ENCODE measurements around the gene SLFN11.
A peak's percentile ranks its signal among the peaks of the same experiment; 100 is the strongest.
"Not testable (repeated sequence)": the region's sequence is repeated elsewhere in the genome, so short reads cannot be mapped to it uniquely, and the experiment has no call there.

SLFN11 gene

GRCh38 chr17:35359398-35359797 lies 14.0 kb downstream of the SLFN11 start:
- no peak for DNase-seq

- DNase-seq: no peak
Observed at GRCh38 chr17:35352284-35352683, 21.1 kb downstream of the SLFN11 start.

GRCh38 chr17:35350493-35350892 lies 22.9 kb downstream of the SLFN11 start:
- DNase-seq: no peak

DNA sequence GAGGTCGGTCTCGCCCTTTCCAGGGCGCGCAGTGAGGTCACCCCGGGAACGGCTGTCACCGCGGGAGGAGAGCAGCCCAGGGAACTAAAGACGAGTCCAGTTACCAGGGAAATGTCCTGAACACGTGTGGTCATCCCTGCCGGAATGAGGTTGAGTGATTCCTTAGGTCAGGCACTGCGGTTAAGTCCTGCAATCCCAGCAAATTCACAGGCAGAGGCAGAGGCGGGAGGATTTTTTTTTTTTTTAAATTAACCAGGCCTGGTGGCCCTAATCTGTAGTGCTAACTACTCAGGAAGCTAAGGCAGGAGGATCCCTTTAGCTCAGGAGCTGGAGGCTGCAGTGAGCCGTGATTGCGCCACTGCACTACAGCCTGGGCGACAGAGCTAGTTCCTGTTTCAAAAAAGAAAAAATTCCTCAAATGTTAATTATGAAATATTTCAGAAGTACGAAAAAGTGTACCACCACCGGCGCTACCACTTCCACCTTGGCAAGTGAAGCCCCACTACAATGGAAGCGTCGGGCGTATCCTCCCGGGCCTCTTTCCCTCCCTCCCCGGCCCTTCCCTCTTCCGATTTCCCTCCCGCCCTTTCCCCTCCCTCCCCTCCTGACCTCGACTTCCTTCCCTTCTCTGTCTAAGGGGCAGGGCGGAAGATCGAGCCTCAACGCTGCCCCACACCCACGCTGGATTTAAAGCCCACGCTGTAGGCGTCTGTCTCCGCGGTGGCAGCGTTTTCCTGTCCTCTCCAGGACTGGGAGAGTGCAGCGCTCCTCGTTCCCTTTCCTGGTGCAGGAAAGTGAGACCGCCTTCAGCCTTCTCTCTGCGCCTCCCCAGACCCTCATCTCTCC lies 27.3 kb downstream of the SLFN11 start:
- peak; percentile 62 for DNase-seq

DNA sequence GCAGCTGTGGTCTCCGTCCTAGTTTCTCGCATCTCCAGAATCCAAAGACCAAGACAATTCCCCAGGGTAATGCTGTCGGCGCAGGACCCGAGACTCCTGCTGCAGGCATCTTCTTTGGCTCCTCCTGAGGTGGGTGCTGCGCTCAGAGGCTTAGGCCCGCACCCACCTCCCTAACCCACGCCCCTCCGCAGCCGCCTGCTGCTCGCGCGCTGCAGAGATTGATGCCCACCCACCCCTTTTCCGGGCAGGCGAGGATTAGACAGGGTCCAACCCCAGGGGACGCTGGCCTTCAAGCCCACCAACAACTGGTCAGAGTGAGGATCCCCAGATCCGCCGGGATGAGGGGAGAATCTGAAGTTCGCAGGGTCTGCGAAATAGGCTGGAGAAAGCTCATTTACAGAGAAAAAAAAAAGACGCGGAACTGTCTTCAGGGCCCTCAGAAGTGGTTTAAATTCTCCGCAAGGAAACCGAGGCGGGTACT lies 27.9 kb downstream of the SLFN11 start:
- no peak for DNase-seq

DNA sequence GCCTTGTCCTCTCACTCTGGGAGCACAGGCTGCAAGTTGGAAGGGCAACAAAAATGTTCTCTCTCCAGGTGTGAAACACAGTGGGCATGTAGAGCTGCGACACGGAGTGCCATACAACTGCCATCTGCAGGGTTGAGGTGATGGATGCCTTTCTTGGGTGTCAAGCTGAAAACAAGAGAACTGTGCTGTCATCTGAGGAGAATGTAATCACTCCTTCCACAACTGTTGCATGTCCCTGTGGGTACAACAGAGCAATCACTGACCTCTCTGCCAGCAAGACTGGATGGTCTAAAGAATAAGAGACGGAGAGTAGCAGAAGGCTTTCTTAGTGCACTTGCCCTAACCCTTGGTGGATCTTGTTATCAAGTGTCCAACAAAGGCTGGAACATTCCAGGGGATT lies 29.2 kb downstream of the SLFN11 start:
- DNase-seq: no peak

DNA sequence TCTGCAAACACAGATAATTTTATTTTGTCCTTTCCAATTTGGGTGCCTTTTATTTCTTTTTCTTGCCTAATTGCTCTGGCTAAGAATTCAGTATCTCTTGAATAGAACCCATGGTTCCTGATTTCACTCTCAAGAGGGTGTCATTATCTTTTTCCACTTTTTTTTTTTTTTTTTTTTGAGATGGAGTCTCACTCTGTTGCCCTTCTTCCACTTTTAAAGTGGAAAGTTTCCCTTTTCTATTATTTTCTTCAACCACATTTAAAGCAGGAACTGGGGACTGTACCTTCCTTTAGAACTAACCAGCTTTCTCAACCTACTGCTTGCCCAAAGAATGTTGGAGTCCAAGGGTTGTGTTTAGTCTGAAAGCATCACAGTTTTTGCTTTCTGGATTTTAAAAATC lies 31.1 kb downstream of the SLFN11 start:
- DNase-seq: no peak

DNA sequence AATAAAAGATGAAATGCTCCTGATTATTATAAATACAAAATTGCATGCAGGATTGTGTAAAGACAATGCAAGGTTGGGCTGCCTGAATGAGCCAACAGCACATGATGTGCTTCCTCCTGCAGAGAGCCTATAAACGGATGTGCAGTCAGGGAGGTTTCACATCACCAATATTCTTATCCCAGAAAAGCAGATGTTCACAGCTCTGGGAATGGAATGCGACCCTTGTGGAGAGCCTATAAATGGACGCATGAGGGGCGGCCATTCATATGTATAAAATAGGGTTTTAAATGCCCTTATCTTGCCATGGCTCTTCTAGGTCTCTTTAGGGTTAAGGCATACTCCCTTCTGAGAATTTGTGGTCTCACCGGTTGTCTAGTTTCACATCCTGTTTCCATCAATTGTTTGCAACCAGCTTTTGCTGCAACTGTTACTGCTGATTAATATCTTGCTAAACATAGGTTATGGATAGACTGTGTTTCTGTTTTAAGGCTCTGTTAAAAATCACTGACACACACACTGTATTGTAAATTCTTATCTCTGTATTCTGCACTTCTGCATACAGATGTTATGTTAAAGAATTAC lies 31.9 kb downstream of the SLFN11 start:
- DNase-seq: no peak

GRCh38 chr17:35338230-35338629 lies 35.2 kb downstream of the SLFN11 start:
- DNase-seq: no peak

GRCh38 chr17:35337364-35337763 lies 36.1 kb downstream of the SLFN11 start:
- DNase-seq: no peak

DNA sequence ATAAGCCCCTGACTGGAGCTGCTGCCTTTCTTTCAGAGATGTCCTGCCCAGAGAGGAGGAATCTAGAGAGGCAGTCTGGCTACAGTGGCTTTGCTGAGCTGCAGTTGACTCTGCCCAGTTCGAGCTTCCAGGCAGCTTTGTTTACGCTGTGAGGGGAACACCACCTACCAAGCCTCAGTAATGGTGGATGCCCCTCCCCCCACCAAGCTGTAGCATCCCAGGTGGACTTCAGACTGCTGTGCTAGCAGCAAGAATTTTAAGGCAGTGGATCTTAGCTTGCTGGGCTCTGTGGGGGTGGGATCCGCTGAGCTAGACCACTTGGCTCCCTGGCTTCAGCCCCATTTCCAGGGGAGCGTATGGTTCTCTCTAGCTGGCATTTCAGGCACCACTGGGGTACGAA lies 39.8 kb downstream of the SLFN11 start:
- DNase-seq: not testable (repeated sequence)

GRCh38 chr17:35322749-35323148 lies 50.7 kb downstream of the SLFN11 start:
- DNase-seq: no peak

DNA sequence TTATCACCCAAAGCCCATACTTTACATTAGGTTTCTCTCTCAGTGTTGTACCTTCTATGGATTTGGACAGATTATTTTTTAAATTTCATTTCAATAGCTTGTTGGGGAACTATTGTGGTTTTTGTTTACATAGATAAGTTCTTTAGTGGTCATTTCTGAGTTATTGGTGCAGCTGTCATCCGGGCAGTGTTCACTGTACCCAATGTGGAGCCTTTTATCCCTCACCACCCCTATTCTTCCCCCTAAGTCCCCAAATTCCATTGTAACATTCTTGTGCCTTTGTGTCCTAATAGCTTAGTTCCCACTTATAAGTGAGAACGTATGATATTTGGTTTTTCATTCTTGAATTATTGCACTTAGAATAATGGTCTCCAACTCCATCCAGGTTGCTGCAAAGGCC lies 57.5 kb downstream of the SLFN11 start:
- no peak for DNase-seq

DNA sequence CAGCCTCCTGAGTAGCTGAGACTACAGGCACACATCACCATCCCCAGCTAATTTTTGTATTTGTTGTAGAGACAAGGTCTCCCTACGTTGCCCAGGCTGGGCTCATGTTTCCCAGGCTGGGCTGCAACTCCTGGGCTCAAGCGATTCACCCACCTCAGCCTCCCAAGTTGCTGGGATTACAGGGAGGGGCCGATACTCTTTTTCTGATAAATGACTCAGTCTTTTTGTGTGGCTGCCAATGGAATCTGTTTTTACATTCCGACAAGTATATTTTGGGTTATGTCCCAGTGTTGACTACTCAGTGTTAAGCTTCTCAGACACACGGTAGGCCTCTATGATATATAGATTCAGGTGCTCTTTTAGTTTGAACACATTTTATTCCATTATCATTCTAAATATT lies 58.1 kb downstream of the SLFN11 start:
- DNase-seq: peak; percentile 48

- DNase-seq: no peak
Observed at GRCh38 chr17:35314415-35315216, 58.8 kb downstream of the SLFN11 start.

DNA sequence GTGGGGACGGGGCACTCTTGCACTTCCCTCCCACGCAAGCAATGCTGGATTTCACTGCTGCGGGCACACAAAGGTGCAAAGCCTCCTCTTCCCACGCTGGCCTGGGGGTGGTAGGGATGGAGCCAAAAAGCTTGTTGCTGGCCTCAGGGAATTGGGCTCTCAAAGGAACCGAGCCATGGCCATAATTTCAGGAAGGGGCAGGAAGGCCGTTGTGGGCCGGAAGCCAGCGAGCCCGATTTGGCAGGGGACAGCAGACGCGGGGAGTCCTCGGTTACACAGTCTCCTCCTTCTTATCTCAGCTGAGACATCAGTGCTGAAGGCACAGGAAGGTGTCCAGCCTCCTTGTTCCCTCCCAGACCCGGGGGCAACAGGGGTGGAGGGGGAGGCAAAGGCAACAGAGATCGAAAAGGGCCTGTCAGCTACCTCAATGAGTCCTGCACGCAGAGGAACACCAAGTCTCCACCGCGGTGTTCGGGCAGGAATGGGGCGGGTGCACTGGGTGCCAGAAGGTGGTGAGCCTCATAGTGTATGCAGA lies 59.5 kb downstream of the SLFN11 start:
- no peak for DNase-seq

- DNase-seq: peak; percentile 82
Observed at GRCh38 chr17:35312790-35313711, 60.4 kb downstream of the SLFN11 start.

DNA sequence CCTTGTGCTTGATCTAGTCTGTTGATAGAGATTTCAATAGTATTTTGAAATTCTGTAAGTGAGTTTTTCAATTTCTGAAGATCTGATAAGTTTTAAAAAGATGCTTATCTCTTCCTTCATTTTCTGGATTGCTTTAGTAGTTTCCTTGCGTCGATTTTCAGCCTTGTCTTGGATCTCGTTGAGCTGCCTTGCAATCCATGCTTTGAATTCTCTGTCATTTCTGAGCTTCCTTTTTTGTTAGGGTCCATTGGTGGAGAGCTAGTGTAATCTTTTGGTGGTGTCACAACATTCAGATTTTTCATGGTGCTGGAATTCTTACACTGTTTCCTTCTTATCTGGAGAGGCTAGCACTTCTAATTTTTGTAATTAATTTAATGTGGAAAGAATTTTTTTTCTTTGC lies 61.1 kb downstream of the SLFN11 start:
- DNase-seq: no peak

- not testable (repeated sequence) for DNase-seq
Observed at GRCh38 chr17:35309345-35309744, 64.1 kb downstream of the SLFN11 start.
